RCC 7860 (cell line): Measurements from ENCODE around the gene STK39.
"Not testable (repeated sequence)": the region's sequence is repeated elsewhere in the genome, so short reads cannot be mapped to it uniquely, and the experiment has no call there.

Experiments
- DNase-seq: peaks from one replicate; pipeline ENCODE4 v3.0.0-alpha.2; 2015; ENCODE audit warnings: low spot score
- FAIRE-seq: peaks from 2 replicates; lab custom pipeline; 2012; peaks lifted over from hg19 to GRCh38; lab: Jason Lieb, UNC

Gene STK39

GRCh38 chr2:168059758-168060157 lies 187.6 kb downstream of the STK39 start:
- FAIRE-seq (no peak), DNase-seq (no peak)

DNA sequence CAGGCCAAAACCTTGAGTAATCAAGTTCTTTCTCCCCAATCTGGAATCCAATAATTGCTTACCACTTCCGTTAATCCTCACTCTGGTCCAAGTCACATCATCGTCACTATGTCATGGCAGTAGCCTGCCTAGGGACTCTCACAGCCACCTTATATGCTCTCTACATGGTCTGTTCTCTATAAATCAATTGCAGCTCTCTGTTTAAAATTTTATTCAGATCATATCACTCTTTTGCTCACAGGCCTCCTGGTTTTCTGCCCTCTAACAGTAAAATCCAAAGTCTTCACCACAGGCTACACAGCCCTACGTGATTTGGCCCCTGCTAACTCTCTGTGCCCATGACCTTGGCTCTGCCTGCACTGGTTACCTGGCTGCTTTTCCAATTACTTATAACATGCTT lies 188.7 kb downstream of the STK39 start:
- DNase-seq (no peak), FAIRE-seq (no peak)

- no peak for DNase-seq
- FAIRE-seq: no peak
These were observed 191.1 kb downstream of the STK39 start for GRCh38 chr2:168056242-168056787.

DNA sequence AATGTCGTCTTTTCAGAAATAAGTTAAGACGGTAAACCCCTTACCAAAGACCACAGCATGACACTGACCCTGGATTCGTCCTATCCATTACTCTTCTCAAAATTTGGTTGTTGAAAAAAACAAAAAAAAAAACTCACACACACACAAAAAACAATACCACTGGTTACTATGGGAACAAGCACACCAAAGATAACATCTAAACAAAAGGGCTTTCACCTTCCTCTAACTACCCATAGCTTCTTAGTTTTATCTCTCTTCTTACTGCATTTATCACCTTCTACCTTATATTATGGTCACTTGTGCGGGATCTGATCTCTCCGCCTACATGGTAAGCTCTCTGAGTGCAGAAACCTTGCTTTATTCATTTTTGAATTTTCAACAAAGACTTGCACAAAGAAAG lies 192.7 kb downstream of the STK39 start:
- DNase-seq: no peak
- FAIRE-seq: no peak

DNA sequence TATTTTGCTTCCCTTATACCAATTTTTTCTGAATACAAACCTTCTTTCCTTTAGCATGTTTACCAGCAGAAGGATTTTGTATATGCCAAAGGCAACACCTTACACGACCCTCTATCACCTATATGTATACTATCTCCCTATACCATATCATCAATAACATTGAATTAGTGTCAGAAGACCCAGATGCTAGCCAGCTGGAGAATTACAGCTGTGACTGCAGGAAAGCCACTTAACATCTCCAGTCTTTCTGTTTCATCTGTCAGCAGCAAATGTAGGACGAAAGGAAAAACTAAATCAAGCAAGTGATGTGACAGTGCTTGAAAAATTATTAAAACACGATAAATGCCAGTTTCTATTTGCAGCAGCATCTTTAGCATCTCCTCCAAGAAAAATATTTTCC lies 193.7 kb downstream of the STK39 start:
- FAIRE-seq (no peak), DNase-seq (no peak)

GRCh38 chr2:168052773-168053172 lies 194.6 kb downstream of the STK39 start:
- no peak for DNase-seq
- no peak for FAIRE-seq

- DNase-seq (no peak), FAIRE-seq (no peak)
These were observed 197.0 kb downstream of the STK39 start for GRCh38 chr2:168050377-168050776.

DNA sequence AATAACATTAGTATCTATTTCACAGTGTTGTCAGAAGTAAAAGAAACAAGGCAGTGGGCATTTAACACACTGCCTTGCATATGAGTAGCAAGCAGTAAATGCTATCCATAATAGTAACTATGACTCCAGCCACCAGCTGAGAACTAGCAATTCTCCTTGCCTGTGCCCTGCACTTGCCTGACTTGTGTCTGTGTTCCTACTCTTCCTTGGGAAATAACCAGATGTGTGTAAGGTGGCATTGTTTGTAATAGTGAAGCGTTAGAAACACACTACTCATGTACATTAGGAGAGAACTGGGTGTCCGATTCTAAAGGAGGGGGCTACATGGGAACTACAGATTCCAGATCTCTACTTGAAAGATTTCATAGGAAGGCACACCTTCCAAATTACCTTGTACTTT lies 197.8 kb downstream of the STK39 start:
- DNase-seq: no peak
- FAIRE-seq: no peak

DNA sequence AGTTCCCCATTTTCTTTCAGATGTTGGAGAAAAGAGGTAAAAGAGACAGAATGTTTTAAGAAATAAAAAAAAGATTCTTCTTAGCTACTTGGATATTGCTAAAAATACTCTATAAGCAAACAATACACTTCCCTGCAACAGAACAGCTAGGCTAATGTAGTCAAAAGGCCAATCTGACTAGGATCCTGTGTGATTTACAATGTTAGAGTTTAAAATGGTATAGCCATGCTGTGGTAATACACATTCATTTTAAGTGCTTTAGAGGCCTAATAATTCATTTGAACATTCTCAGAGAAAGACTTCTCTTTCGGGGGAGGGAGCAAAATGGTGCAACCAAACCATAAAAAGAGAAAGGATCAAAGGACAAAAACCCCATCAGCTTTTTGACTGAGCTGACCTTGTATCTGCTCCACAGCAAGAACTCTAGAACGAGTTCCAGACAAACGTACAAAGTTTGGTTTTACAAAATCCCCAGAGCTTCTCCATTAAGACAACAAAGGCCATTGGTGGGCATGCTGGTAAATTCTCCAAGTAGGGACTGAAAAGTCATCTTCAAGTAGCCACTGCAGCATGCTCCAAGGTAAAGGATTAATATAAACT lies 200.2 kb downstream of the STK39 start:
- DNase-seq (no peak), FAIRE-seq (no peak)

DNA sequence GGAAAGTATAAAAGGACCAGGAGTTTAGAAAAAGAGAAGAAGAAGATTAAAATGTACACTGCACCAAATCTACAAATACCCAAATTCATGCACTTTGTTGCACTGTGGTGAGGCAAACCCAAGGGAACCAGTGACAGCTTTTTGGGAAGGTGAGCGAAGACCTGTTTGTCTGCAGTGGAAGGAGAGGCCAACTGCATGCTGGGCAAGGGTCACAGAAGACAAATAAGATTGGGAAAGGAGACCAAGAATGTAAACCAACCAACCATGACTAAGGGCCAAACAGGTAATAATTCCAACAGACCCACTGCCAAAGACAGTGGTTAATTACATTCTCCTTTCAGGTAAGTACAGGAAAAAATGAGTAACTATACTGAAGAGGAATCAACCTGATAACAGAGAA lies 202.8 kb downstream of the STK39 start:
- DNase-seq: no peak
- no peak for FAIRE-seq

DNA sequence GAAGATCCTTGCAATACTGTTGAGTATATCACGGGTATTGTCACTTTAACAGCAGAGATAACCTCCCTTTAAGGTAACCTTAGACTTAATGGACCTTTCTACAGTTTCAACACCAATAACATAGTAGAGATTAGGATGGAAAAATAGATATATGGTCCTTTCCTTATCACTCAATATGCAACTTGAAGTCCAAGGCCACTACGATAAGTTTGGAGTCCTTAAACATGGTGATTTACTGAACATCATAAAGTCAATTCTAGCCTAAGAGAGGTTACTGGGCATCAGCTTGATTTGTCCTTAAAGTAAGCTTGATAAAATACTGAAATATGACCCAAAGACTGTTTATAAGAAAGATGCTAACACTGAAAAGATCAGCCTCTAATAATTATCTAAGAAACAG lies 203.2 kb downstream of the STK39 start:
- no peak for FAIRE-seq
- no peak for DNase-seq

- not testable (repeated sequence) for DNase-seq, FAIRE-seq
These were observed 205.1 kb downstream of the STK39 start for GRCh38 chr2:168042127-168042824.

- FAIRE-seq (no peak), DNase-seq (no peak)
These were observed 207.5 kb downstream of the STK39 start for GRCh38 chr2:168039881-168040280.

DNA sequence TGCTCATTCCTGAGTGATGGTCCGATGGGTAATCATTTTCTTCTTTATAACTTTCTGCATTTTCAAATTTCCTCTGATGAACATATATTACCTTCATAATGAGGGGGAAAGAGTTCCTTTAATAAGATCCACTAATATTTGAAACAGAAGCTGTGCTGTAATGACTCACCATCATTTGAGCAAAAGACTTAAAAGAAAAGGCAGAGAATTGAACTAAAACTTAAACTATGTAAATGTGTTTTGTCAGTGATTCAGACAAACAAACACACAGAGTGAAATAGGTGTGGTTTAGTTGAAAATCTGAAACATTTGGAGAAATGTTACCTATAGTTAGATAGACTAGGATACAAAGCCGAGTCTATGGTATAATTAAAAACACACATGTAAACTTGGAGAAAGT lies 209.6 kb downstream of the STK39 start:
- no peak for DNase-seq
- FAIRE-seq: no peak

DNA sequence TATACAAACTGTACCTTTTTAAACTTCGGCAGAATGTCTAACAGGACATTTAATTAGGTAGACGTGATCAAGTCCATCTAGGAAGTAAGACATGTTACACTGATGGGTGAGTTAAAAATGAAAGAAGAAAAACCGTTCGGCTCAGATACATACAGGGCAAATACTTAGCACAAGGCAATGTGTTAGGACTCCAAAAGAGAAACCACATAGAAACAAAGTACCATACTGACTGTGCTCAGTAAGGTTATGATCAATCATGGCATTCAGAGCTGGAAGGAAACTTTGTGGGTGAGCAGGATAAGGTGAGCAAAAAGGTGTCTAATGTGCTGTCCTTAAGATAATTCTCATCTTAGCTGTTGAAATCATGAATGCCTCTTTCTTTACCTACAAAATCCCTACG lies 211.9 kb downstream of the STK39 start:
- FAIRE-seq: no peak
- no peak for DNase-seq

DNA sequence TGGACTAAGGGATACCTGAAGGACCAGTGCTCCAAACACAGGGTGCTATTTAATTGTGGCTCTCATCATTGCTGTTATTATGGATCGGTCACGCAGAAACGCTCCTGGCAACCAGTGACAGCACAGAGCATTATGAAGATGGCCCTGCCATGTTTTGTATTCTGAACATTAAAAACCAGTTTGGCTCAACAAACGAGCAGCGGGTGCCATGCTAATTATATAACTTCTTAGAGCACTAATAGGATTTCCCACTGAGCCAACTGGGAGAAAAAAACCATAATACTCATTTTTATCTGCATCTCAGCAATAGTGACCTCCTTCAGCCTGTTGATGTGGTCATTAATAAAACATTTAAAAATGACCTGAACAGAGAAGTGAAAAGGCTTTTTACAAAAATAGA lies 212.8 kb downstream of the STK39 start:
- no peak for FAIRE-seq
- DNase-seq: no peak

GRCh38 chr2:168033966-168034365 lies 213.4 kb downstream of the STK39 start:
- no peak for DNase-seq
- no peak for FAIRE-seq

- DNase-seq (no peak), FAIRE-seq (no peak)
These were observed 215.3 kb downstream of the STK39 start for GRCh38 chr2:168032091-168032490.

DNA sequence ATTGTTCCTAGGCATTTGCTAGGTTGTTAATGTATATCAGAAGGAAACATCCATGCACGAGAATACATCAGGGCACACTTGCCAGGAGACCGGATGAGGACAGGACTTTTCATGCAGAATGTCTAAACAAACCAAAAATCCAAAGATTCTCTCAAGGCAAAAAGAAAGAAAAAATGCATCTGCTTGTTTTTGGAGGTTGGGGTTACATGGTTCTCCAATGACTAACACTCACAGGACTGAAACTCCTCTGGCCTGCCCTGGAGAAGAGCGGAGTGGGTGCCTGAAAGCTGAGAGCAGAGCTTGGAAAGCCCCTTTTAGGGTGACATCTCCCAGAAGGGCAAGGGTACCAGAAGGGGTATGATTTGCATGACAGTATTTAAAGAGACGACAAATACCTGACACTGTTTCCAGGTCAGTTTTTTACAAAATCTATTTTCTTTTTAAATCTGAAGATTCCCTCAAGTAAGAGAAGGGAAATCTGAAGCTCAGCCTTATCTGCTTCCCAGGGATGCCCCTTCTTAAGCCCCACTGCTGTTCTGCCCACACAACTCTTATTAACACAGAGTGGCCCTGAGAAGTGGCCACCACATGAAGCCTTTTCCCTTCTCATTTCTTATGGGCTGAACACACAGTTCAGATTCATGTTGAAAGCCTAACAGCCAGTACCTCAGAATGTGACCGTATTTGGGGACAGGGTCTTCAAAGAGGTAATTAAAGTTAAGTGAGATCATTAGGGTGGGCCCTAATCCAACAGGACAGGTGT lies 216.4 kb downstream of the STK39 start:
- FAIRE-seq: no peak

DNA sequence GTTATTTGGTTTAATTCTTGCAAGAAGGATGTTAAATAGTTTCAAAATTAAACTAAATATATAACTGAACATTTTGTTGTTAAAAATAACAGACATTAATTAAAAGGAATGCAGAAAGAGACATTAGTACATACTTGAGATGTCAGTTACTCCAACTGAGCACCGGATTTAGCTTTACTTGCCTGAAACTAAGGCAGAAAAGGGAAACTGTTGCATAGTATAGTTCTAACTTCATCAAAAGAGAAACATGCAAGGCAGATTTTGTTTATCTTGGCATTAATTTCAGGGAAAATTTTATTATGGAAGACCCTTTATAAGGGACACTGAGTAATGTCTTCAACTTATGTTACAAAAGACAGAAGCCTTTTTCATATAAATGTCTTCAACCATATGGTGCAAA lies 218.3 kb downstream of the STK39 start:
- FAIRE-seq (no peak), DNase-seq (no peak)

More for the DNA sequence above, 216.4 kb downstream of the STK39 start:
- DNase-seq: no peak

DNA sequence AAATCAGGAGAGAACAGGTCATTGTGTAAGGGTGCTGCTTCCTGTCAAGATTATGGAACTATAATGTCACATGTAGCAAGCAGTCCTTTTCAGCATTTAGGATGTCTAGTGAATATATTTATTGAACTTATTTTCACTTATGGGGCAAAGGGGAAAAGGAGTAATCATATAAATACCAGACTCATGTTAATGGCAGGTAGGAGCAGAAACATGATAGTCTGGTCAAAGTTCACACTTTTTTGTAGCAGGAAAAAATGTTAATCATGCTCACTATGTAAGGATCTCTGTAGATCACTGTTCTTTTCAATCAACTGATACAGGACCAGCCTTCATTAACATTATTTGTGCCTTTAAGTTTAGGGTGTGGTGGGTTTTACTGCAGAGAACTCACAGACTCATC lies 219.0 kb downstream of the STK39 start:
- DNase-seq (no peak), FAIRE-seq (no peak)
